Mucosa of descending colon (tissue), 3 donors: ENCODE data around the gene BARHL1. TPM values are rescaled to one million over a fixed set of nuclear protein-coding genes. Genes with fewer than 3 reads are reported as not detected.

Experiments
- ATAC-seq: fragments of 200-7000 bp; cut with Tn5 transposase; one replicate; pipeline ENCODE4 v1.9.1; 2020; ENCODE audit warnings: mild to moderate bottlenecking, moderate library complexity
- DNase-seq, 3 donors: peaks; one replicate each; pipeline ENCODE4 v3.0.0-alpha.2; 2020
- H3K36me3 ChIP-seq: fragments of 200-600 bp; one replicate; pipeline ENCODE4 v1.8.0; 2021; ENCODE audit warnings: low read depth, mild to moderate bottlenecking
- H3K4me1 ChIP-seq: fragments of 200-600 bp; one replicate; pipeline ENCODE4 v1.8.0; 2021; ENCODE audit warnings: low read depth, mild to moderate bottlenecking
- H3K4me3 ChIP-seq: fragments of 200-600 bp; one replicate; pipeline ENCODE4 v1.8.0; 2021; ENCODE audit warnings: mild to moderate bottlenecking
- H3K9me3 ChIP-seq: fragments of 200-600 bp; one replicate; pipeline ENCODE4 v1.8.0; 2021; ENCODE audit warnings: mild to moderate bottlenecking
- intact Hi-C, 2 donors: fragments of 100-400 bp; cut with DNase I in 1 of 2; cut with micrococcal nuclease in 1 of 2; formaldehyde crosslinking; loops; one replicate each; pipeline versions ENCODE4 v1.11.0 to v1.11.1; 2022; cut with DNase I, micrococcal nuclease
- total RNA-seq, 3 donors: library from RNA; stranded (reverse); fragmentation: NEBNext Ultra II Directional in 2 of 3; extraction: Animal tissue kit (Norgen Biotek cat#: 25700) in 2 of 3; gene quantifications; one replicate each; pipeline versions ENCODE4 v1.2.1 to v1.2.4, GENCODE V29; 2021 to 2023
- TF ChIP-seq, protein P1 (sequence below): fragments of 200-600 bp; IDR thresholded peaks from one replicate; pipeline ENCODE4 v1.8.0; 2022; ENCODE audit warnings: antibody characterized with exemption, mild to moderate bottlenecking
- donor health status: DM: no; HTN: no; CAD: no; lungs with moderate emphysema.
- donor health status: DM: no; HTN: no; CAD: no.
- donor health status: DM: no; HTN: yes; CAD: no.

BARHL1 gene
- total RNA-seq, 3 donors from 2014 or later: not detected

DNA sequence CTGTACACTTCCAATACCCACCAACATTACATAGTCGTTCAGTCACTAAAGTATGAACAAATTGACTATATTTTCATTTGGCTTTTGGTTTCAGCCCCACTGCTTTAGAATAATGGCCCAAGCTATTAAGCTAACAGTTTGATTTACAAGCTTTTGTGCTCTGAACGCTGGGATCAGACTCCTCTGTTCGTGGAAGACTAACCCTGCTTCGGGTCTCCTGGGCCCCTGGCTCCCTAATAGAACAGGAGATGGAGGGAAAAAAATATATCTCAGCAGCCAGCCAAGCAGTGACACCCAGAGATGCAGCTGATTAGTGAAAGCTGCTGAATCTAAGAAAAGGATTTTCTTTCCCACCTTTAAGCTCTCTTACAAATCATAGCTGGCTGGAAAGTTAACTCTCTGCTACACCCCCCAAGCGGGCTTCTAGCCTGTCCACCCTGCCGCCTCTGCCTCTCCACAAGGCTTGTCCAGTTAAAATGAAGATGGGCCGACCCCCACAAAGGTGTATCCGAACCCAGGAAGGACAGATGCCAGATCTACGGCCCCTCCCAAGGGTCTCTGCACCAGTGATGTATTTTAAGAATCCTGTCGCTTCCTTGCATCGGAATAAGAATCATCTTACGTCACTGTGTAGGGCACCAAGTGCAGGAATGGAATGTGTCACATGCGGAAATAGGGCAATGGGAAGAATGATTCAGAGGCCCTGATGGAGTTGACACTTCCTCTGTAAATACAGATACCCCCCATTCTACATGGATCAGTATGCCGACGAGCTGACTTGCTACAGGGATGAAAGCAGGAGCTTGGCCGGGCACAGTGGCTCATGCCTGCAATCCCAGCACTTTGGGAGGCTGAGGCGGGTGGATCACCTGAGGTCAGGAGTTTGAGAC is 33.4 kb upstream of the BARHL1 start:
- intact Hi-C loops: no loop called here
- Histone ChIP-seq H3K4me1 (no peaks in the 10 kb centered on the region), H3K4me3 (no peak overlapping the region), H3K36me3 (no peaks in the 10 kb centered on the region), H3K9me3 (no peaks in the 10 kb centered on the region)
- TF ChIP-seq, protein P1, sequence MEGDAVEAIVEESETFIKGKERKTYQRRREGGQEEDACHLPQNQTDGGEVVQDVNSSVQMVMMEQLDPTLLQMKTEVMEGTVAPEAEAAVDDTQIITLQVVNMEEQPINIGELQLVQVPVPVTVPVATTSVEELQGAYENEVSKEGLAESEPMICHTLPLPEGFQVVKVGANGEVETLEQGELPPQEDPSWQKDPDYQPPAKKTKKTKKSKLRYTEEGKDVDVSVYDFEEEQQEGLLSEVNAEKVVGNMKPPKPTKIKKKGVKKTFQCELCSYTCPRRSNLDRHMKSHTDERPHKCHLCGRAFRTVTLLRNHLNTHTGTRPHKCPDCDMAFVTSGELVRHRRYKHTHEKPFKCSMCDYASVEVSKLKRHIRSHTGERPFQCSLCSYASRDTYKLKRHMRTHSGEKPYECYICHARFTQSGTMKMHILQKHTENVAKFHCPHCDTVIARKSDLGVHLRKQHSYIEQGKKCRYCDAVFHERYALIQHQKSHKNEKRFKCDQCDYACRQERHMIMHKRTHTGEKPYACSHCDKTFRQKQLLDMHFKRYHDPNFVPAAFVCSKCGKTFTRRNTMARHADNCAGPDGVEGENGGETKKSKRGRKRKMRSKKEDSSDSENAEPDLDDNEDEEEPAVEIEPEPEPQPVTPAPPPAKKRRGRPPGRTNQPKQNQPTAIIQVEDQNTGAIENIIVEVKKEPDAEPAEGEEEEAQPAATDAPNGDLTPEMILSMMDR: no peak
- DNase-seq (no peak), ATAC-seq (no peak)

DNA sequence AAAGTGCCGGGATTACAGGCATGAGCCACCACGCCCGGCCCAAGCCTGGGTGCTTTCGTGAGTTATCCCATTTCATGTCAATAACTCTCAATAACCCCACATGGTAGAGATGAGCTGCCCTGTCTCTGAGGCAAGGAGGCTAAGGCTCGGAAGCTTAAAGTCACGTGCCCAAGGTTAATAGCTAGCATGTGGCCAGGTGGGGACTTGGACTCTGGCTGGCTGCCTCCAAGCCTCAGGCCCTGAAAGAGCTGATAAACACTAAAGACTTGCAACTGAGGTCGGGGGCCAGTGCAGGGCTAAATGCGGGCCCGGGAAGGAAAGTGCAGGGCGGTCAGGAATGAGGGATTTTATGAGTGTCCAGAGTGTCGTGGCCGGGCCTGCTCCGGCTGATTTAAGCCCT is 30.9 kb upstream of the BARHL1 start:
- no peak for DNase-seq
- TF ChIP-seq, protein P1: no peak
- H3K9me3 ChIP-seq: no peaks in the 10 kb centered on the region
- no peak overlapping the region for H3K4me3 ChIP-seq
- no peaks in the 10 kb centered on the region for H3K4me1 ChIP-seq
- H3K36me3 ChIP-seq: no peaks in the 10 kb centered on the region
- no peak for ATAC-seq
- intact Hi-C loops: no loop called here

DNA sequence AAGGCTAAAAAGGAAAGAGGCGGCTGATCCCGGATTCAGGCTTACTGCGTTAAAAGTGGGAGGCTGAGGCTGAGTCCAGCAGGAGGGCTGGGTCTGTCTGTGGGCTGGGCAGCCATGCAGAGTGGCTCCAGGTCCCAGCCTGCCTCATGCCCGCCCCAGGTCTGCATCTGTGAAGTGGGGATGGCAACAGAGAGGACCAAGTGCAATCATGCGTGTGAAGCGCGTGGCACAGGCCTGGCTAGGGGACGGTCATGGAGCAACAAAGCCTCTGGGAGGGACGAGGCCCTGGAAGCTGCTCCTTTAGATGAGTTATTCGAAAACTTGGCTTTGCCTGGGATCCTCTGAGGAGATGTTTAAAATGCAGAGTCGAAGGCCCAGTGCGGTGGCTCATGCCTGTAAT is 30.4 kb upstream of the BARHL1 start:
- TF ChIP-seq, protein P1: no peak
- Histone ChIP-seq H3K4me3 (no peak overlapping the region), H3K36me3 (no peaks in the 10 kb centered on the region), H3K4me1 (no peaks in the 10 kb centered on the region), H3K9me3 (no peaks in the 10 kb centered on the region)
- intact Hi-C loops: no loop called here
- no peak for ATAC-seq
- no peak for DNase-seq

DNA sequence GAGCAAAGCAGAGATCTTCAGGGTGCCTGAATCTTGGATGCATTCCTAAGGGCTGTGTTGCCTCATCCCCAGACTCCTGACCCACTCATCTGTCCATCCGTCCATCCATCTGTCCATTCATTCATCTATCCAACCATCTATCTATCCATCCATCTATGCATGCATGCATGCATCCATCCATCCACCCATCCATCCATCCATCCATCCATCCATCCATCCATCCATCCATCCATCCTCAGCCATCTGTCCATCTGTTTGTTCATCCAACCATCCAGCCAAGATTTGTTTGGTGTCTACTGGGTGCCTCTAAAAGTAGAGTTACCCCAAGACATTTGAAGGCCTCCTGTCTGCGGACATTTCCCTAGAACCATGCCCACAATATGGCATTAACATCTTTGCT is 27.7 kb upstream of the BARHL1 start:
- intact Hi-C loops: no loop called here
- no peak for ATAC-seq

DNA sequence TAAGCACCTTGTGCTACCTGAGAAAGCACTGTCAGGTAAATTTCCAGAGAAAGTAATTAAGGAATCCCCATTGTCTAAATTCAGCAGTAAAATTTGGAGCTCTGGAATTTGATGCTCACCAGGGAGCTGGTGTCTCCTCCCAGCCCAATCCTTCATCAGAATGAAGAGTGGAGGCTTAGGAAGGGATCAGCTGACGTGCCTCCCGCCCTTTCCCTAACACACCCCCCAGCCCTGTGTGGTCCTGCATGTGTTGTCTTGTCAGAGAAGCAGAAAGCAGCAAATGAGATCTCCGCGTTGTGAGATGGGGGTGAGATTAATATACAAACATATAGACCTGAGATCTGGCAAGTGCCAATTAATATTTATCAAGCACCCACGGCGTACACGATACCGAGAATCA is 26.9 kb upstream of the BARHL1 start:
- intact Hi-C loops: no loop called here
- TF ChIP-seq, protein P1: no peak
- ATAC-seq: no peak

More for the DNA sequence above, 27.7 kb upstream of the BARHL1 start:
- no peaks in the 10 kb centered on the region for H3K36me3 ChIP-seq
- H3K9me3 ChIP-seq: no peaks in the 10 kb centered on the region
- TF ChIP-seq, protein P1: no peak
- no peaks in the 10 kb centered on the region for H3K4me1 ChIP-seq
- no peak for DNase-seq
- no peak overlapping the region for H3K4me3 ChIP-seq

More for the DNA sequence above, 26.9 kb upstream of the BARHL1 start:
- Histone ChIP-seq H3K4me1 (no peaks in the 10 kb centered on the region), H3K36me3 (no peaks in the 10 kb centered on the region), H3K9me3 (no peaks in the 10 kb centered on the region), H3K4me3 (no peak overlapping the region)
- no peak for DNase-seq
